SU-DHL-6 (cell line): Measurements from ENCODE around the gene HECTD4.

Experiments used
- H2AFZ ChIP-seq: fragments of 200-600 bp; sonication (generic); 2 replicates; pipeline ENCODE4 v1.6.1; 2014; ENCODE audit warnings: low read depth, mild to moderate bottlenecking, moderate library complexity, mixed read lengths, antibody characterized with exemption, low read length; ENCODE audit not compliant: severe bottlenecking
- H3F3A ChIP-seq: fragments of 200-600 bp; shearing (Covaris generic); 2 replicates; pipeline ENCODE4 v1.6.0; 2016; ENCODE audit warnings: antibody characterized with exemption, mild to moderate bottlenecking; ENCODE audit not compliant: insufficient read depth
- H3K27ac ChIP-seq: fragments of 200-600 bp; sonication (generic); 2 replicates; pipeline ENCODE4 v1.5.1; 2016; ENCODE audit warnings: low read depth, mild to moderate bottlenecking, low read length, moderate library complexity, mixed read lengths
- H3K27me3 ChIP-seq: fragments of 200-600 bp; sonication (generic), shearing (Covaris generic); 2 replicates; pipeline ENCODE4 v1.6.0; 2014; ENCODE audit warnings: mild to moderate bottlenecking, low read length
- H3K36me3 ChIP-seq: fragments of 200-600 bp; sonication (generic); 2 replicates; pipeline ENCODE4 v1.6.1; 2014; ENCODE audit warnings: mild to moderate bottlenecking, low read length, mixed read lengths
- H3K4me2 ChIP-seq: fragments of 300-600, 200-600 bp; shearing (Covaris generic), sonication (generic); 2 replicates; pipeline ENCODE4 v1.6.0; 2014; ENCODE audit warnings: low read length, low read depth, mild to moderate bottlenecking; ENCODE audit not compliant: poor library complexity, severe bottlenecking
- H3K4me3 ChIP-seq: fragments of 200-600 bp; sonication (generic); 2 replicates; pipeline ENCODE4 v1.5.1; 2014; ENCODE audit warnings: antibody characterized with exemption, low read length, mild to moderate bottlenecking, mixed read lengths; ENCODE audit not compliant: insufficient read depth, poor library complexity, severe bottlenecking
- H3K79me2 ChIP-seq: fragments of 200-600 bp; sonication (generic); 2 replicates; pipeline ENCODE4 v1.6.1; 2014; ENCODE audit warnings: mild to moderate bottlenecking, low read length, moderate library complexity; ENCODE audit not compliant: insufficient read depth
- H3K9ac ChIP-seq: fragments of 200-600 bp; sonication (generic); 2 replicates; pipeline ENCODE4 v1.7.0; 2014; ENCODE audit warnings: mild to moderate bottlenecking, low read length
- H3K9me2 ChIP-seq: fragments of 200-600 bp; sonication (generic); replicated peaks from 2 replicates; pipeline ENCODE4 v1.6.1; 2014; ENCODE audit warnings: low read length; ENCODE audit not compliant: insufficient read depth
- H3K9me3 ChIP-seq: fragments of 200-600 bp; sonication (generic); 2 replicates; pipeline ENCODE4 v1.6.1; 2014; ENCODE audit warnings: low read length, mixed read lengths; ENCODE audit not compliant: insufficient read depth
- H4K20me1 ChIP-seq: fragments of 200-600 bp; sonication (generic); 2 replicates; pipeline ENCODE4 v1.6.1; 2014; ENCODE audit warnings: low read depth, mild to moderate bottlenecking, antibody characterized with exemption, low read length, moderate library complexity, mixed read lengths
- CTCF ChIP-seq: fragments of 200-600 bp; sonication (generic); IDR thresholded peaks from one replicate; pipeline ENCODE4 v1.5.1; 2017; ENCODE audit warnings: antibody characterized with exemption, mild to moderate bottlenecking, low read length, moderate library complexity; ENCODE audit not compliant: insufficient read depth, poor library complexity, severe bottlenecking
- EZH2phosphoT487 ChIP-seq: fragments of 200-600 bp; sonication (generic), shearing (Covaris generic); conservative IDR thresholded peaks from 2 replicates; pipeline ENCODE4 v1.6.1; 2018; ENCODE audit warnings: mild to moderate bottlenecking, antibody characterized with exemption, low read length, moderate library complexity, mixed read lengths

HECTD4 gene

GRCh38 chr12:112382866-112383265 lies 635 bp upstream of the HECTD4 start:
- no peaks in the 10 kb centered on the region for H3K9me2 ChIP-seq
- no peaks in the 10 kb centered on the region for H3K27me3 ChIP-seq
- no peaks in the 10 kb centered on the region for H3K9me3 ChIP-seq
- TF ChIP-seq EZH2phosphoT487 (no peak), CTCF (no peak)
- peak overlapping the region; percentile 83 for H3K4me3 ChIP-seq
- H3K27ac ChIP-seq = peak overlapping the region; percentile 79; the same call in 1 of the 2 replicates
- H3K9ac ChIP-seq = peak overlapping the region; percentile 74
- no peaks in the 10 kb centered on the region for H3K36me3 ChIP-seq
- no peaks in the 10 kb centered on the region for H4K20me1 ChIP-seq
- peaks cover 28% of the 10 kb centered on the region for H3K79me2 ChIP-seq
- H2AFZ ChIP-seq = peak overlapping the region; percentile 100
- H3F3A ChIP-seq = no peaks in the 10 kb centered on the region
- H3K4me2 ChIP-seq = peak overlapping the region; percentile 77

GRCh38 chr12:112381406-112381882 lies 787 bp downstream of the HECTD4 start:
- Histone ChIP-seq H3K4me2 (peak overlapping the region; percentile 77), H3K9ac (peak overlapping the region; percentile 74), H4K20me1 (no peaks in the 10 kb centered on the region), H3K27me3 (no peaks in the 10 kb centered on the region), H3K36me3 (no peaks in the 10 kb centered on the region), H3K9me2 (no peaks in the 10 kb centered on the region), H3K79me2 (peaks cover 42% of the 10 kb centered on the region), H3K4me3 (peak overlapping the region; percentile 83), H3K27ac (peak overlapping the region; percentile 79), H3K9me3 (no peaks in the 10 kb centered on the region), H2AFZ (peak overlapping the region; percentile 100), H3F3A (no peaks in the 10 kb centered on the region)
- no peak for TF ChIP-seq CTCF
- TF ChIP-seq EZH2phosphoT487 = no peak

GRCh38 chr12:112380663-112381405 lies 1.4 kb downstream of the HECTD4 start:
- Histone ChIP-seq H3K9me3 (no peaks in the 10 kb centered on the region), H3K27ac (peak overlapping the region; percentile 79), H2AFZ (peak overlapping the region; percentile 100), H3K27me3 (no peaks in the 10 kb centered on the region), H3K9ac (peak overlapping the region; percentile 74), H3F3A (no peaks in the 10 kb centered on the region), H3K79me2 (peaks cover 46% of the 10 kb centered on the region), H3K4me3 (peak overlapping the region; percentile 83), H4K20me1 (no peaks in the 10 kb centered on the region), H3K4me2 (peak overlapping the region; percentile 77), H3K36me3 (no peaks in the 10 kb centered on the region), H3K9me2 (no peaks in the 10 kb centered on the region)
- no peak for TF ChIP-seq EZH2phosphoT487
- TF ChIP-seq CTCF = no peak
